Activated CD8-positive, alpha-beta memory T cell treated with anti-CD3 and anti-CD28 coated beads, Interleukin-2, amount 10 ng/mL, durations not matched to agents 7 days and 5 days (primary cell): ENCODE data around the gene ENTHD1. TPM values are rescaled to one million over a fixed set of nuclear protein-coding genes. Genes with fewer than 3 reads are reported as not detected.

Source experiments
- ATAC-seq: fragments of 150-1000 bp; cut with Tn5 transposase; one replicate; pipeline ENCODE4 v1.10.0; 2021; ENCODE audit warnings: moderate library complexity
- CTCF ChIA-PET: fragments of 350-600 bp; sonication (Branson Sonifier 250); formaldehyde crosslinking; loops from one replicate; lab custom pipeline; 2021; ENCODE audit warnings: antibody characterized with exemption; lab: Charles Lee
- DNase-seq: peaks from one replicate; pipeline ENCODE4 v3.0.0-alpha.2; 2020
- H3K27ac Mint-ChIP-seq: one replicate; pipeline ENCODE4 v1.8.0; 2021; ENCODE audit warnings: mild to moderate bottlenecking, mixed read lengths
- H3K27me3 Mint-ChIP-seq: one replicate; pipeline ENCODE4 v1.8.0; 2021; ENCODE audit warnings: mixed read lengths
- H3K36me3 Mint-ChIP-seq: one replicate; pipeline ENCODE4 v1.8.0; 2021; ENCODE audit warnings: mild to moderate bottlenecking, mixed read lengths
- H3K4me1 Mint-ChIP-seq: one replicate; pipeline ENCODE4 v1.8.0; 2021; ENCODE audit warnings: mixed read lengths
- H3K4me3 Mint-ChIP-seq: one replicate; pipeline ENCODE4 v1.8.0; 2021; ENCODE audit warnings: mild to moderate bottlenecking, moderate library complexity, mixed read lengths
- H3K9me3 Mint-ChIP-seq: one replicate; pipeline ENCODE4 v1.8.0; 2022; ENCODE audit warnings: low read depth, mixed read lengths
- total RNA-seq, 2 experiments: library from RNA; stranded (reverse); gene quantifications; one replicate each; pipeline ENCODE4 v1.2.3, GENCODE V29; 2021

The ENTHD1 gene
- total RNA-seq, 2 experiments from 2014 or later = 0.21 to 0.41 TPM

- no peak for ATAC-seq
- Mint-ChIP-seq H3K4me3 (no peak overlapping the region), H3K27me3 (peaks cover 7% of the 10 kb centered on the region), H3K27ac (no peak overlapping the region), H3K36me3 (no peaks in the 10 kb centered on the region), H3K4me1 (peaks cover 17% of the 10 kb centered on the region), H3K9me3 (no peaks in the 10 kb centered on the region)
- DNase-seq = no peak
- CTCF ChIA-PET = no interaction called here
These were observed 177.6 kb downstream of the ENTHD1 start for GRCh38 chr22:39715778-39716495.

GRCh38 chr22:39714321-39714720 lies 179.2 kb downstream of the ENTHD1 start:
- Mint-ChIP-seq H3K4me1 (peaks cover 8% of the 10 kb centered on the region), H3K27ac (no peak overlapping the region), H3K27me3 (peaks cover 12% of the 10 kb centered on the region), H3K36me3 (no peaks in the 10 kb centered on the region), H3K4me3 (no peak overlapping the region), H3K9me3 (no peaks in the 10 kb centered on the region)
- ATAC-seq (no peak), DNase-seq (no peak)
- CTCF ChIA-PET = no interaction called here

- Mint-ChIP-seq H3K4me3 (no peak overlapping the region), H3K27me3 (peaks cover 12% of the 10 kb centered on the region), H3K9me3 (no peaks in the 10 kb centered on the region), H3K4me1 (peaks cover 4% of the 10 kb centered on the region), H3K27ac (no peak overlapping the region), H3K36me3 (no peaks in the 10 kb centered on the region)
- CTCF ChIA-PET = no interaction called here
- DNase-seq = no peak
- ATAC-seq = no peak
These were observed 179.7 kb downstream of the ENTHD1 start for GRCh38 chr22:39713799-39714290.

- Mint-ChIP-seq H3K4me3 (no peak overlapping the region), H3K27ac (no peak overlapping the region), H3K27me3 (peaks cover 12% of the 10 kb centered on the region), H3K36me3 (no peaks in the 10 kb centered on the region), H3K9me3 (no peaks in the 10 kb centered on the region), H3K4me1 (no peaks in the 10 kb centered on the region)
- ATAC-seq (no peak), DNase-seq (no peak)
- CTCF ChIA-PET = no interaction called here
These were observed 180.6 kb downstream of the ENTHD1 start for GRCh38 chr22:39712751-39713525.

GRCh38 chr22:39712081-39712480 lies 181.5 kb downstream of the ENTHD1 start:
- DNase-seq = no peak
- no peak overlapping the region for H3K27ac Mint-ChIP-seq
- no peaks in the 10 kb centered on the region for H3K9me3 Mint-ChIP-seq
- CTCF ChIA-PET = no interaction called here
- H3K4me3 Mint-ChIP-seq = no peak overlapping the region
- ATAC-seq = no peak
- H3K36me3 Mint-ChIP-seq = no peaks in the 10 kb centered on the region
- H3K27me3 Mint-ChIP-seq = peaks cover 12% of the 10 kb centered on the region
- no peaks in the 10 kb centered on the region for H3K4me1 Mint-ChIP-seq

- H3K4me3 Mint-ChIP-seq = no peak overlapping the region
- H3K36me3 Mint-ChIP-seq = no peaks in the 10 kb centered on the region
- CTCF ChIA-PET = no interaction called here
- H3K4me1 Mint-ChIP-seq = no peaks in the 10 kb centered on the region
- peaks cover 16% of the 10 kb centered on the region for H3K27me3 Mint-ChIP-seq
- H3K9me3 Mint-ChIP-seq = no peaks in the 10 kb centered on the region
- ATAC-seq = no peak
- H3K27ac Mint-ChIP-seq = no peak overlapping the region
- no peak for DNase-seq
These were observed 183.0 kb downstream of the ENTHD1 start for GRCh38 chr22:39710380-39711150.

- no peaks in the 10 kb centered on the region for H3K4me1 Mint-ChIP-seq
- CTCF ChIA-PET = interaction anchor here (0.7 to 0.9 kb wide), 2 partner anchors 317 to 576 kb away, joined by 3 to 5 read pairs; no protein-coding TSS in a partner anchor
These were observed 185.7 kb downstream of the ENTHD1 start for GRCh38 chr22:39707816-39708215.

GRCh38 chr22:39707351-39707750 lies 186.2 kb downstream of the ENTHD1 start:
- Mint-ChIP-seq H3K4me1 (no peaks in the 10 kb centered on the region), H3K36me3 (no peaks in the 10 kb centered on the region), H3K9me3 (no peaks in the 10 kb centered on the region), H3K27me3 (peaks cover 16% of the 10 kb centered on the region), H3K4me3 (no peak overlapping the region), H3K27ac (no peak overlapping the region)
- DNase-seq (no peak), ATAC-seq (no peak)
- CTCF ChIA-PET = interaction anchor here (0.7 to 0.9 kb wide), 2 partner anchors 317 to 576 kb away, joined by 3 to 5 read pairs; no protein-coding TSS in a partner anchor

More at GRCh38 chr22:39707816-39708215, 185.7 kb downstream of the ENTHD1 start:
- Mint-ChIP-seq H3K9me3 (no peaks in the 10 kb centered on the region), H3K4me3 (no peak overlapping the region), H3K27me3 (peaks cover 16% of the 10 kb centered on the region), H3K36me3 (no peaks in the 10 kb centered on the region), H3K27ac (no peak overlapping the region)
- no peak for ATAC-seq
- no peak for DNase-seq

- H3K36me3 Mint-ChIP-seq = no peaks in the 10 kb centered on the region
These were observed 187.0 kb downstream of the ENTHD1 start for GRCh38 chr22:39706376-39707140.

GRCh38 chr22:39705386-39705785 lies 188.2 kb downstream of the ENTHD1 start:
- H3K27me3 Mint-ChIP-seq = peaks cover 8% of the 10 kb centered on the region
- no peak overlapping the region for H3K27ac Mint-ChIP-seq
- DNase-seq = no peak
- no peaks in the 10 kb centered on the region for H3K36me3 Mint-ChIP-seq
- no peaks in the 10 kb centered on the region for H3K4me1 Mint-ChIP-seq
- H3K9me3 Mint-ChIP-seq = no peaks in the 10 kb centered on the region
- no peak for ATAC-seq
- CTCF ChIA-PET = no interaction called here
- no peak overlapping the region for H3K4me3 Mint-ChIP-seq

More at GRCh38 chr22:39706376-39707140, 187.0 kb downstream of the ENTHD1 start:
- Mint-ChIP-seq H3K9me3 (no peaks in the 10 kb centered on the region), H3K4me1 (no peaks in the 10 kb centered on the region), H3K4me3 (no peak overlapping the region), H3K27me3 (peaks cover 16% of the 10 kb centered on the region), H3K27ac (no peak overlapping the region)
- CTCF ChIA-PET = no interaction called here
- ATAC-seq = no peak
- DNase-seq = no peak

GRCh38 chr22:39703928-39704639 lies 189.5 kb downstream of the ENTHD1 start:
- DNase-seq (no peak), ATAC-seq (no peak)
- Mint-ChIP-seq H3K36me3 (no peaks in the 10 kb centered on the region), H3K27me3 (peaks cover 4% of the 10 kb centered on the region), H3K4me3 (no peak overlapping the region), H3K4me1 (no peaks in the 10 kb centered on the region), H3K9me3 (no peaks in the 10 kb centered on the region), H3K27ac (no peak overlapping the region)
- CTCF ChIA-PET = no interaction called here

GRCh38 chr22:39703091-39703490 lies 190.5 kb downstream of the ENTHD1 start:
- Mint-ChIP-seq H3K9me3 (no peaks in the 10 kb centered on the region), H3K27ac (no peak overlapping the region), H3K27me3 (peaks cover 4% of the 10 kb centered on the region), H3K4me3 (no peak overlapping the region), H3K4me1 (no peaks in the 10 kb centered on the region), H3K36me3 (no peaks in the 10 kb centered on the region)
- DNase-seq (no peak), ATAC-seq (no peak)
- CTCF ChIA-PET = interaction anchor here (0.7 kb wide), 2 partner anchors 150 to 210 kb away, joined by 3 read pairs; no protein-coding TSS in a partner anchor
